IMR-90 (cell line): ENCODE results near the gene SCAF1. TPM values are rescaled to one million over a fixed set of nuclear protein-coding genes. Genes with fewer than 3 reads are reported as not detected.

Source experiments
- ATAC-seq: fragments of 200-7000 bp; cut with Tn5 transposase; 2 replicates; pipeline ENCODE4 v1.9.1; 2020; ENCODE audit warnings: low read depth, mild to moderate bottlenecking, moderate library complexity
- BruUV-seq: library from RNA; stranded (reverse); fragments of 400-500 nt; replicated peaks from 2 replicates; lab custom pipeline; 2021; lab: Mats Ljungman, UMichigan
- CTCF ChIA-PET: fragments of 300-600 bp; formaldehyde crosslinking; extraction: SDS; loops from one replicate; lab custom pipeline; 2021; ENCODE audit warnings: antibody characterized with exemption; lab: Yijun Ruan, JAX
- POLR2A ChIA-PET: fragments of 300-600 bp; sonication (Branson Sonifier 250); formaldehyde crosslinking; loops from one replicate; lab custom pipeline; 2022; ENCODE audit warnings: antibody characterized with exemption; ENCODE audit not compliant: unreplicated experiment; lab: Charles Lee
- DNase-seq: peaks from one replicate; pipeline ENCODE4 v3.0.0; 2013
- H2AFZ ChIP-seq: replicated peaks from 2 replicates; pipeline ENCODE3; 2013; ENCODE audit warnings: low read length, mild to moderate bottlenecking; ENCODE audit not compliant: poor library complexity
- H2AK5ac ChIP-seq: 2 replicates; pipeline ENCODE4 v1.6.1; 2013; ENCODE audit warnings: low read depth, low read length, inconsistent platforms
- H2AK9ac ChIP-seq: replicated peaks from 2 replicates; pipeline ENCODE3; 2013; ENCODE audit warnings: mild to moderate bottlenecking, low read depth, low read length, moderate library complexity; ENCODE audit not compliant: poor library complexity
- H2BK120ac ChIP-seq: 2 replicates; pipeline ENCODE4 v1.6.1; 2013; ENCODE audit warnings: low read depth, low read length, inconsistent platforms
- H2BK15ac ChIP-seq: 3 replicates; pipeline ENCODE4 v1.6.1; 2013; ENCODE audit warnings: low read depth, low read length, inconsistent platforms
- H2BK20ac ChIP-seq: 2 replicates; pipeline ENCODE4 v1.6.1; 2013; ENCODE audit warnings: low read depth, mild to moderate bottlenecking, inconsistent platforms, low read length, moderate library complexity
- H2BK5ac ChIP-seq: 2 replicates; pipeline ENCODE4 v1.6.1; 2013; ENCODE audit warnings: mild to moderate bottlenecking, low read depth, low read length, inconsistent platforms; ENCODE audit not compliant: poor library complexity, severe bottlenecking
- H3K14ac ChIP-seq: replicated peaks from 2 replicates; pipeline ENCODE4 v1.6.1; 2013; ENCODE audit warnings: low read depth, low read length, inconsistent platforms
- H3K18ac ChIP-seq: 2 replicates; pipeline ENCODE4 v1.6.1; 2013; ENCODE audit warnings: low read depth, low read length, control low read depth
- H3K23ac ChIP-seq: 2 replicates; pipeline ENCODE4 v1.6.1; 2013; ENCODE audit warnings: low read depth, low read length, inconsistent platforms
- H3K27ac ChIP-seq: 2 replicates; pipeline ENCODE4 v1.5.1; 2013; ENCODE audit warnings: mild to moderate bottlenecking, control low read depth, low read length; ENCODE audit not compliant: insufficient read depth
- H3K27me3 ChIP-seq: 2 replicates; pipeline ENCODE4 v1.6.1; 2013; ENCODE audit warnings: low read length; ENCODE audit not compliant: control insufficient read depth, insufficient read depth
- H3K36me3 ChIP-seq: 2 replicates; pipeline ENCODE4 v1.6.1; 2013; ENCODE audit warnings: low read length, mixed read lengths; ENCODE audit not compliant: control insufficient read depth, insufficient read depth
- H3K4ac ChIP-seq: 2 replicates; pipeline ENCODE4 v1.6.1; 2013; ENCODE audit warnings: low read depth, low read length, inconsistent platforms
- H3K4me1 ChIP-seq: 2 replicates; pipeline ENCODE4 v1.6.1; 2013; ENCODE audit warnings: low read length, mixed read lengths; ENCODE audit not compliant: control insufficient read depth, insufficient read depth
- H3K4me2 ChIP-seq: 2 replicates; pipeline ENCODE4 v1.6.1; 2013; ENCODE audit warnings: low read depth, mild to moderate bottlenecking, control low read depth, low read length, moderate library complexity
- H3K4me3 ChIP-seq: 2 replicates; pipeline ENCODE4 v1.5.1; 2013; ENCODE audit warnings: low read depth, mild to moderate bottlenecking, control low read depth, low read length, moderate library complexity; ENCODE audit not compliant: insufficient read depth
- H3K56ac ChIP-seq: 2 replicates; pipeline ENCODE4 v1.6.1; 2013; ENCODE audit warnings: low read length, inconsistent platforms; ENCODE audit not compliant: insufficient read depth; ENCODE audit errors: extremely low read depth
- H3K79me1 ChIP-seq, 2 experiments: 2 replicates each; pipeline ENCODE4 v1.6.1; 2013; ENCODE audit warnings: low read length in 2 of 2, inconsistent platforms in 1 of 2, low read depth in 1 of 2
- H3K9ac ChIP-seq: 2 replicates; pipeline ENCODE4 v1.6.1; 2013; ENCODE audit warnings: low read depth, low read length, control low read depth
- H3K9me1 ChIP-seq: 2 replicates; pipeline ENCODE4 v1.6.1; 2013; ENCODE audit warnings: low read length, inconsistent platforms; ENCODE audit not compliant: insufficient read depth
- H3K9me3 ChIP-seq: 2 replicates; pipeline ENCODE4 v1.6.1; 2013; ENCODE audit warnings: low read length; ENCODE audit not compliant: control insufficient read depth, insufficient read depth
- H4K20me1 ChIP-seq: 2 replicates; pipeline ENCODE4 v1.6.1; 2013; ENCODE audit warnings: low read length, inconsistent platforms; ENCODE audit not compliant: insufficient read depth
- H4K5ac ChIP-seq: 2 replicates; pipeline ENCODE4 v1.6.1; 2013; ENCODE audit warnings: mild to moderate bottlenecking, low read depth, low read length, control low read depth
- H4K8ac ChIP-seq, 2 experiments: 2 replicates each; pipeline ENCODE4 v1.6.1; 2013; ENCODE audit warnings: low read depth in 2 of 2, low read length in 2 of 2, control low read depth in 1 of 2, inconsistent platforms in 1 of 2
- H4K91ac ChIP-seq: 2 replicates; pipeline ENCODE4 v1.6.1; 2013; ENCODE audit warnings: low read depth, low read length, inconsistent platforms; ENCODE audit not compliant: insufficient read depth
- BHLHE40 ChIP-seq: fragments of 150-350 bp; IDR thresholded peaks from 2 replicates; pipeline ENCODE4 v1.6.1; 2016; ENCODE audit warnings: mild to moderate bottlenecking, low read depth, low read length
- CEBPB ChIP-seq: IDR thresholded peaks from 2 replicates; pipeline ENCODE4 v1.6.1; 2012; ENCODE audit warnings: low read depth, low read length, improper control_type of control experiment
- CHD1 ChIP-seq: IDR thresholded peaks from 2 replicates; pipeline ENCODE4 v1.6.1; 2012; ENCODE audit warnings: low read depth, low read length, improper control_type of control experiment
- ELK1 ChIP-seq: fragments of 150-350 bp; IDR thresholded peaks from 2 replicates; pipeline ENCODE4 v1.6.1; 2016; ENCODE audit warnings: low read depth, mild to moderate bottlenecking, low read length, moderate library complexity, borderline replicate concordance
- FOS ChIP-seq: fragments of 150-350 bp; IDR thresholded peaks from 2 replicates; pipeline ENCODE4 v1.6.1; 2016; ENCODE audit warnings: low read depth, low read length
- MAFK ChIP-seq: IDR thresholded peaks from 2 replicates; pipeline ENCODE4 v1.6.1; 2012; ENCODE audit warnings: low read depth, low read length, improper control_type of control experiment
- MAZ ChIP-seq: IDR thresholded peaks from 2 replicates; pipeline ENCODE4 v1.6.1; 2012; ENCODE audit warnings: low read depth, mild to moderate bottlenecking, low read length, improper control_type of control experiment, moderate library complexity, borderline replicate concordance
- MXI1 ChIP-seq: IDR thresholded peaks from 2 replicates; pipeline ENCODE4 v1.6.1; 2012; ENCODE audit warnings: low read depth, mild to moderate bottlenecking, low read length, moderate library complexity, borderline replicate concordance
- NFE2L2 ChIP-seq: fragments of 150-350 bp; IDR thresholded peaks from 2 replicates; pipeline ENCODE4 v1.6.1; 2016; ENCODE audit warnings: low read depth, mild to moderate bottlenecking, low read length
- POLR2A ChIP-seq: IDR thresholded peaks from 2 replicates; pipeline ENCODE4 v1.6.1; 2012; ENCODE audit warnings: mild to moderate bottlenecking, low read depth, low read length
- RAD21 ChIP-seq: IDR thresholded peaks from 2 replicates; pipeline ENCODE4 v1.6.1; 2012; ENCODE audit warnings: low read length, improper control_type of control experiment
- RCOR1 ChIP-seq: IDR thresholded peaks from 2 replicates; pipeline ENCODE4 v1.6.1; 2012; ENCODE audit warnings: mild to moderate bottlenecking, low read length, improper control_type of control experiment; ENCODE audit not compliant: insufficient replicate concordance
- SMC3 ChIP-seq: fragments of 150-350 bp; IDR thresholded peaks from 2 replicates; pipeline ENCODE4 v1.6.1; 2016; ENCODE audit warnings: low read depth, mild to moderate bottlenecking, antibody characterized with exemption, low read length, moderate library complexity
- USF2 ChIP-seq: fragments of 150-350 bp; IDR thresholded peaks from 2 replicates; pipeline ENCODE4 v1.6.1; 2017; ENCODE audit warnings: mild to moderate bottlenecking, antibody characterized with exemption, low read length, low read depth
- WGBS, 2 experiments: methylation state at CpG; one replicate each; pipeline versions ENCODE4 v1.1.5 to v1.1.7; 2013; ENCODE audit warnings: missing lambda C conversion rate in 2 of 2; ENCODE audit not compliant: insufficient read length in 1 of 2; ENCODE audit errors: extremely low coverage in 2 of 2; 5-methylcytosine and 5-hydroxymethylcytosine counted together
- dilution Hi-C: fragments of 300-500 bp; cut with HindIII; formaldehyde crosslinking; loops from one replicate; pipeline ENCODE4 v1.14.3; 2018; ENCODE audit warnings: low sequenced_read_pairs; ENCODE audit not compliant: unreplicated experiment
- in situ Hi-C: fragments of 300-500 bp; cut with MboI; formaldehyde crosslinking; loops from 3 replicates; pipeline ENCODE4 v1.14.3; 2019; ENCODE audit warnings: low sequenced_read_pairs, inconsistent platforms, mixed read lengths
- intact Hi-C: fragments of 100-400 bp; cut with micrococcal nuclease; formaldehyde crosslinking; loops from 2 replicates; pipeline ENCODE4 v1.10.0; 2022
- polyA plus RNA-seq, 3 experiments: library from polyadenylated mRNA; depleted of rRNA; stranded (reverse); fragments of >200 nt; gene quantifications; 2 replicates each; pipeline ENCODE4 v1.2.3, GENCODE V29; 2012; ENCODE audit warnings: low replicate concordance in 1 of 3
- total RNA-seq: library from RNA; depleted of rRNA; stranded (reverse); fragments of >200 nt; gene quantifications from 2 replicates; pipeline ENCODE4 v1.2.3, GENCODE V29; 2012
- TF ChIP-seq, protein P1 (sequence below): conservative IDR thresholded peaks from 2 replicates; pipeline ENCODE4 v1.5.1; 2012; ENCODE audit warnings: mild to moderate bottlenecking, low read depth, low read length, improper control_type of control experiment

Gene SCAF1
- total and polyA plus RNA-seq, 2 of the 4 experiments (the other 2 are of a cell fraction): 2.2 to 14.8 TPM

DNA sequence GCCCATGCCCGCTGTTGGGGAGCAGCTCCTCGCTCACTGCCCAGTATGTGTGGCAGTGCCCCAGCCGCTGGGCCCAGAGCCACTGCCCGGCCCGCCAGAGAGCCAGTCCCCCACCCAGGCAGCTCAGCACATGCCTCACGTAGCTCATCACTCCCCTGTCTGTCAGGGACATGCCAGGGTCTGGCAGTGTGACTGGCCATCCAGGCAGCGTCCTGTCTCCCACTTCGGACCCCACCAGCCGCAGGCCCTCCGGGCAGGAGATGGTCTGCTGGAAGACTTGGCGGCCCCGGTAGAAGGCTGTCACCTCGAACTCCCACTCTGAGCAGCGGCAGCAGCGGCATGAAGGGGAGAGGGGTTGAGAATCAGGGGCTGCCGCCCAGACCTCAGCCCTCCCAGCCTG lies 20.0 kb downstream of the SCAF1 start:
- peaks cover 19% of the 10 kb centered on the region for H4K20me1 ChIP-seq

More for the DNA sequence above, 20.0 kb downstream of the SCAF1 start:
- POLR2A ChIA-PET: no interaction called here
- H2BK5ac ChIP-seq: no peak overlapping the region
- H2BK120ac ChIP-seq: no peak overlapping the region
- no peak overlapping the region for H3K56ac ChIP-seq
- H3K27me3 ChIP-seq: no peaks in the 10 kb centered on the region
- H3K27ac ChIP-seq: no peak overlapping the region
- no peak overlapping the region for H3K14ac ChIP-seq
- no peak for TF ChIP-seq CHD1
- no peak for TF ChIP-seq MAZ
- TF ChIP-seq USF2: no peak
- no peak for TF ChIP-seq RCOR1
- no peak for TF ChIP-seq MXI1
- TF ChIP-seq, protein P1, sequence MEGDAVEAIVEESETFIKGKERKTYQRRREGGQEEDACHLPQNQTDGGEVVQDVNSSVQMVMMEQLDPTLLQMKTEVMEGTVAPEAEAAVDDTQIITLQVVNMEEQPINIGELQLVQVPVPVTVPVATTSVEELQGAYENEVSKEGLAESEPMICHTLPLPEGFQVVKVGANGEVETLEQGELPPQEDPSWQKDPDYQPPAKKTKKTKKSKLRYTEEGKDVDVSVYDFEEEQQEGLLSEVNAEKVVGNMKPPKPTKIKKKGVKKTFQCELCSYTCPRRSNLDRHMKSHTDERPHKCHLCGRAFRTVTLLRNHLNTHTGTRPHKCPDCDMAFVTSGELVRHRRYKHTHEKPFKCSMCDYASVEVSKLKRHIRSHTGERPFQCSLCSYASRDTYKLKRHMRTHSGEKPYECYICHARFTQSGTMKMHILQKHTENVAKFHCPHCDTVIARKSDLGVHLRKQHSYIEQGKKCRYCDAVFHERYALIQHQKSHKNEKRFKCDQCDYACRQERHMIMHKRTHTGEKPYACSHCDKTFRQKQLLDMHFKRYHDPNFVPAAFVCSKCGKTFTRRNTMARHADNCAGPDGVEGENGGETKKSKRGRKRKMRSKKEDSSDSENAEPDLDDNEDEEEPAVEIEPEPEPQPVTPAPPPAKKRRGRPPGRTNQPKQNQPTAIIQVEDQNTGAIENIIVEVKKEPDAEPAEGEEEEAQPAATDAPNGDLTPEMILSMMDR: no peak
- no peak for TF ChIP-seq ELK1
- no peak for TF ChIP-seq POLR2A
- TF ChIP-seq RAD21: no peak
- no peak for TF ChIP-seq SMC3
- no peak for TF ChIP-seq MAFK
- TF ChIP-seq CEBPB: no peak
- no peak for TF ChIP-seq NFE2L2
- TF ChIP-seq FOS: no peak
- TF ChIP-seq BHLHE40: no peak
- H4K91ac ChIP-seq: no peak overlapping the region
- no peak overlapping the region for H3K4ac ChIP-seq
- H3K18ac ChIP-seq: no peak overlapping the region
- BruUV-seq: no TSS peak
- dilution Hi-C loops (no loop called here), in situ Hi-C loops (loop anchor here (10.0 kb wide), 1 partner anchor 167 kb away; the partner anchor contains the start of gene RPS11), intact Hi-C loops (no loop called here)
- no peak overlapping the region for H2BK15ac ChIP-seq
- H4K8ac ChIP-seq: no peak overlapping the region
- CTCF ChIA-PET: no interaction called here
- H3K23ac ChIP-seq: no peak overlapping the region
- peaks cover 7 to 58% of the 10 kb centered on the region in 2 experiments; a peak in 3 of 4 replicates for H3K79me1 ChIP-seq
- peaks cover 3% of the 10 kb centered on the region; the same call in 1 of the 2 replicates for H3K9me1 ChIP-seq
- H4K5ac ChIP-seq: no peak overlapping the region
- no peak overlapping the region for H2AK9ac ChIP-seq
- no peak overlapping the region for H3K4me2 ChIP-seq
- DNase-seq (no peak), ATAC-seq (no peak)
- H3K36me3 ChIP-seq: peaks cover 48% of the 10 kb centered on the region
- H3K4me1 ChIP-seq: peaks cover 9% of the 10 kb centered on the region
- WGBS, 2 experiments: 100% methylated on average over 2 of the region's 16 CpGs; no CpG with 5 or more reads in 1 of the 2 experiments
- H3K4me3 ChIP-seq: no peak overlapping the region
- no peak overlapping the region for H3K9ac ChIP-seq
- no peak overlapping the region for H2BK20ac ChIP-seq
- no peak overlapping the region for H2AFZ ChIP-seq
- no peak overlapping the region for H2AK5ac ChIP-seq
- H3K9me3 ChIP-seq: no peaks in the 10 kb centered on the region
